ENCODE measurements around the gene EGR1.
"Not testable (repeated sequence)": the region's sequence is repeated elsewhere in the genome, so short reads cannot be mapped to it uniquely, and the experiment has no call there.

EGR1 gene

GRCh38 chr5:138507485-138507884 is 42.2 kb downstream of the EGR1 start:
- DNase-seq (ENCODE audit: low read depth) = not testable (repeated sequence)

- no peak for DNase-seq (ENCODE audit: low read depth)
Measured at GRCh38 chr5:138508958-138509357, 43.7 kb downstream of the EGR1 start.

GRCh38 chr5:138514021-138514420 is 48.7 kb downstream of the EGR1 start:
- DNase-seq (ENCODE audit: low read depth) = no peak

- DNase-seq (ENCODE audit: low read depth) = no peak
Measured at GRCh38 chr5:138515556-138516245, 50.4 kb downstream of the EGR1 start.

- no peak for DNase-seq (ENCODE audit: low read depth)
Measured at GRCh38 chr5:138517437-138517836, 52.2 kb downstream of the EGR1 start.
